MCF 10A (cell line): Measurements from ENCODE around the gene PPAN. TPM values are rescaled to one million over a fixed set of nuclear protein-coding genes. Genes with fewer than 3 reads are reported as not detected.

ENCODE experiments used
- BruUV-seq: library from RNA; stranded (reverse); fragments of 400-500 nt; replicated peaks from 2 replicates; lab custom pipeline; 2021; lab: Mats Ljungman, UMichigan
- CTCF ChIA-PET: fragments of 300-600 bp; sonication (Branson Sonifier 250); formaldehyde crosslinking; extraction: SDS; loops from one replicate; lab custom pipeline; 2021; ENCODE audit warnings: antibody characterized with exemption, inconsistent platforms; lab: Yijun Ruan, JAX
- POLR2A ChIA-PET: fragments of 300-600, 350-650 bp; sonication (Branson Sonifier 250); formaldehyde crosslinking; extraction: SDS; loops from one replicate; lab custom pipeline; 2020; ENCODE audit warnings: antibody characterized with exemption, inconsistent platforms; lab: Yijun Ruan, JAX
- DNase-seq: peaks from one replicate; pipeline ENCODE4 v3.0.0-alpha.2; 2018; ENCODE audit not compliant: unreplicated experiment
- H3K27ac Mint-ChIP-seq: one replicate; pipeline ENCODE4 v1.8.0; 2022; ENCODE audit warnings: mild to moderate bottlenecking, low read depth, mixed read lengths; ENCODE audit not compliant: unreplicated experiment
- H3K27me3 Mint-ChIP-seq: one replicate; pipeline ENCODE4 v1.8.0; 2022; ENCODE audit warnings: mixed read lengths; ENCODE audit not compliant: insufficient read depth, unreplicated experiment
- H3K36me3 Mint-ChIP-seq: one replicate; pipeline ENCODE4 v1.8.0; 2022; ENCODE audit warnings: mild to moderate bottlenecking, moderate library complexity, mixed read lengths; ENCODE audit not compliant: insufficient read depth, unreplicated experiment
- H3K4me1 Mint-ChIP-seq: one replicate; pipeline ENCODE4 v1.8.0; 2022; ENCODE audit warnings: mixed read lengths; ENCODE audit not compliant: insufficient read depth, unreplicated experiment
- H3K4me3 Mint-ChIP-seq: one replicate; pipeline ENCODE4 v1.8.0; 2022; ENCODE audit warnings: mild to moderate bottlenecking, moderate library complexity, mixed read lengths; ENCODE audit not compliant: unreplicated experiment
- H3K9me3 Mint-ChIP-seq: one replicate; pipeline ENCODE4 v1.8.0; 2022; ENCODE audit warnings: mixed read lengths; ENCODE audit not compliant: unreplicated experiment
- intact Hi-C: fragments of 100-400 bp; cut with micrococcal nuclease; formaldehyde crosslinking; loops from 2 replicates; pipeline ENCODE4 v1.14.1; 2022
- total RNA-seq: library from RNA; stranded (reverse); gene quantifications from 2 replicates; pipeline ENCODE4 v1.2.3, GENCODE V29; 2022
- TF ChIP-seq, protein P1 (sequence below): fragments of 200-600 bp; IDR thresholded peaks from one replicate; pipeline ENCODE4 v1.8.0; 2022; ENCODE audit warnings: antibody characterized with exemption, mild to moderate bottlenecking; ENCODE audit not compliant: unreplicated experiment

PPAN gene
- total RNA-seq, 1 experiment from 2014 or later: 123 TPM

- POLR2A ChIA-PET: interaction anchor here (0.6 to 0.8 kb wide), 3 partner anchors 18 to 454 kb away, joined by 3 read pairs; partner anchors contain the start of gene ATG4D
- intact Hi-C loops: no loop called here
- no peaks in the 10 kb centered on the region for H3K9me3 Mint-ChIP-seq
- CTCF ChIA-PET: interaction anchor here (0.6 to 1.0 kb wide), 4 partner anchors 9 to 153 kb away, joined by 3 to 4 read pairs (median 4); no protein-coding TSS in a partner anchor
- no peak overlapping the region for H3K4me3 Mint-ChIP-seq
- no peaks in the 10 kb centered on the region for H3K27me3 Mint-ChIP-seq
- no TSS peak for BruUV-seq
- TF ChIP-seq, protein P1, sequence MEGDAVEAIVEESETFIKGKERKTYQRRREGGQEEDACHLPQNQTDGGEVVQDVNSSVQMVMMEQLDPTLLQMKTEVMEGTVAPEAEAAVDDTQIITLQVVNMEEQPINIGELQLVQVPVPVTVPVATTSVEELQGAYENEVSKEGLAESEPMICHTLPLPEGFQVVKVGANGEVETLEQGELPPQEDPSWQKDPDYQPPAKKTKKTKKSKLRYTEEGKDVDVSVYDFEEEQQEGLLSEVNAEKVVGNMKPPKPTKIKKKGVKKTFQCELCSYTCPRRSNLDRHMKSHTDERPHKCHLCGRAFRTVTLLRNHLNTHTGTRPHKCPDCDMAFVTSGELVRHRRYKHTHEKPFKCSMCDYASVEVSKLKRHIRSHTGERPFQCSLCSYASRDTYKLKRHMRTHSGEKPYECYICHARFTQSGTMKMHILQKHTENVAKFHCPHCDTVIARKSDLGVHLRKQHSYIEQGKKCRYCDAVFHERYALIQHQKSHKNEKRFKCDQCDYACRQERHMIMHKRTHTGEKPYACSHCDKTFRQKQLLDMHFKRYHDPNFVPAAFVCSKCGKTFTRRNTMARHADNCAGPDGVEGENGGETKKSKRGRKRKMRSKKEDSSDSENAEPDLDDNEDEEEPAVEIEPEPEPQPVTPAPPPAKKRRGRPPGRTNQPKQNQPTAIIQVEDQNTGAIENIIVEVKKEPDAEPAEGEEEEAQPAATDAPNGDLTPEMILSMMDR: no peak
- peaks cover 6% of the 10 kb centered on the region for H3K4me1 Mint-ChIP-seq
- DNase-seq: no peak
- H3K27ac Mint-ChIP-seq: no peak overlapping the region
- peaks cover 20% of the 10 kb centered on the region for H3K36me3 Mint-ChIP-seq
Observed at GRCh38 chr19:10088949-10089554, 17.1 kb upstream of the PPAN start.

- POLR2A ChIA-PET: interaction anchor here (0.7 kb wide), 1 partner anchor 300 kb away, joined by 3 read pairs; no protein-coding TSS in a partner anchor
- H3K27me3 Mint-ChIP-seq: no peaks in the 10 kb centered on the region
- no peak for DNase-seq
- intact Hi-C loops: no loop called here
- BruUV-seq: no TSS peak
- no peaks in the 10 kb centered on the region for H3K9me3 Mint-ChIP-seq
- peak overlapping the region; percentile 18 for H3K27ac Mint-ChIP-seq
- H3K4me1 Mint-ChIP-seq: peaks cover 6% of the 10 kb centered on the region
- CTCF ChIA-PET: interaction anchor here (0.6 kb wide), 1 partner anchor 29 kb away, joined by 4 read pairs; no protein-coding TSS in a partner anchor
- TF ChIP-seq, protein P1: no peak
- peaks cover 20% of the 10 kb centered on the region for H3K36me3 Mint-ChIP-seq
- H3K4me3 Mint-ChIP-seq: no peak overlapping the region
Observed at GRCh38 chr19:10089801-10090375, 16.3 kb upstream of the PPAN start.

DNA sequence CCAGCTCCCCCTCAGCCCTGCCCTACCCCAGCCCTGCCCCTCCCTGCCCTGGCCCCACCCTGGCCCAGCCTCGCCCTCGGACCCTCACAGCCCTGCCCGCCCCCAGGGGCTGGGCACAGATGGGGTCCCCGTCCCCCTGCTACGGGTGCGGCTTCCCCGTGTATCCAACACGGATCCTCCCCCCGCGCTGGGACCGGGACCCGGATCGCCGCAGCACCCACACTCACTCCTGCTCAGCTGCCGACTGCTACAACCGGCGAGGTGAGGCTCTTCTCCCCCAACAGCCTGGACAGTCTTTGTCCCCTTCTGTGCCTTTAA lies 14.8 kb upstream of the PPAN start:
- H3K9me3 Mint-ChIP-seq: no peaks in the 10 kb centered on the region
- TF ChIP-seq, protein P1: no peak
- H3K27me3 Mint-ChIP-seq: no peaks in the 10 kb centered on the region
- no TSS peak for BruUV-seq
- no peak for DNase-seq
- H3K36me3 Mint-ChIP-seq: peaks cover 26% of the 10 kb centered on the region
- H3K4me1 Mint-ChIP-seq: peaks cover 6% of the 10 kb centered on the region
- CTCF ChIA-PET: no interaction called here
- H3K27ac Mint-ChIP-seq: no peak overlapping the region
- intact Hi-C loops: no loop called here
- POLR2A ChIA-PET: no interaction called here
- no peak overlapping the region for H3K4me3 Mint-ChIP-seq

GRCh38 chr19:10091895-10092641 lies 14.1 kb upstream of the PPAN start:
- intact Hi-C loops: no loop called here
- POLR2A ChIA-PET: no interaction called here
- Mint-ChIP-seq H3K27ac (no peak overlapping the region), H3K36me3 (peaks cover 26% of the 10 kb centered on the region), H3K9me3 (no peaks in the 10 kb centered on the region), H3K4me3 (no peak overlapping the region), H3K27me3 (no peaks in the 10 kb centered on the region), H3K4me1 (peaks cover 6% of the 10 kb centered on the region)
- CTCF ChIA-PET: no interaction called here
- no TSS peak for BruUV-seq
- TF ChIP-seq, protein P1: no peak
- DNase-seq: no peak
